Measurements from ENCODE around the gene CTNNA2. TPM values are rescaled to one million over a fixed set of nuclear protein-coding genes. Genes with fewer than 3 reads are reported as not detected.

CTNNA2 gene
- total RNA-seq, 4 donors from 2014 or later = 0.40 to 1.7 (median 1.5) TPM; not detected in 1

- no peak overlapping the region for H3K27ac ChIP-seq
- H3K9me3 ChIP-seq = no peaks in the 10 kb centered on the region
- no peaks in the 10 kb centered on the region for H3K36me3 ChIP-seq
- H3K4me3 ChIP-seq = no peak overlapping the region
- intact Hi-C loops (cut with DNase I; ENCODE audit: low total_unique reads) (no loop called here), in situ Hi-C loops (cut with MboI; ENCODE audit: low pct_ligation_motif_present in 1 of 4, low pct_unique_long_range_greater_than_20kb in 1 of 4, low sequenced_read_pairs in 3 of 4) (loop anchor here in 1 of 4 donors (25.0 kb wide), 1 partner anchor 453 kb away; no protein-coding TSS in a partner anchor)
- no peaks in the 10 kb centered on the region for H3K4me1 ChIP-seq
- 87 to 93% methylated on average over 3 to 5 of the region's 5 CpGs for WGBS, 2 donors (ENCODE audit: low coverage in 1 of 2)
- no peak for TF ChIP-seq POLR2AphosphoS5 (IDR thresholded peaks at IDR 0.05)
- TF ChIP-seq POLR2A (IDR thresholded peaks at IDR 0.05) = no peak
- TF ChIP-seq EP300 (IDR thresholded peaks at IDR 0.05; ENCODE audit: low read depth) = no peak
- TF ChIP-seq CTCF (IDR thresholded peaks at IDR 0.05) = no peak
- no peak for DNase-seq
- no peaks in the 10 kb centered on the region for H3K27me3 ChIP-seq
Observed at GRCh38 chr2:80059447-80059846, 546.6 kb downstream of the CTNNA2 start.

- no peaks in the 10 kb centered on the region for H3K27me3 ChIP-seq
- H3K4me1 ChIP-seq = no peaks in the 10 kb centered on the region
- in situ Hi-C loops (cut with MboI; ENCODE audit: low pct_ligation_motif_present in 1 of 4, low pct_unique_long_range_greater_than_20kb in 1 of 4, low sequenced_read_pairs in 3 of 4) = loop anchor here in 1 of 4 donors (25.0 kb wide), 1 partner anchor 450 kb away; no protein-coding TSS in a partner anchor
- TF ChIP-seq POLR2AphosphoS5 (IDR thresholded peaks at IDR 0.05) (no peak), CTCF (IDR thresholded peaks at IDR 0.05) (no peak), EP300 (IDR thresholded peaks at IDR 0.05; ENCODE audit: low read depth) (no peak)
- H3K4me3 ChIP-seq = no peak overlapping the region
- intact Hi-C loops (cut with DNase I; ENCODE audit: low total_unique reads) = no loop called here
- DNase-seq = no peak
- no peaks in the 10 kb centered on the region for H3K9me3 ChIP-seq
- no peak overlapping the region for H3K27ac ChIP-seq
- H3K36me3 ChIP-seq = no peaks in the 10 kb centered on the region
Observed at GRCh38 chr2:80061881-80062280, 549.0 kb downstream of the CTNNA2 start.

- no peak for DNase-seq
- Histone ChIP-seq H3K9me3 (no peaks in the 10 kb centered on the region), H3K4me1 (no peaks in the 10 kb centered on the region), H3K27me3 (no peaks in the 10 kb centered on the region), H3K27ac (no peak overlapping the region), H3K4me3 (no peak overlapping the region), H3K36me3 (no peaks in the 10 kb centered on the region)
- TF ChIP-seq EP300 (IDR thresholded peaks at IDR 0.05; ENCODE audit: low read depth) = no peak
- TF ChIP-seq POLR2AphosphoS5 (IDR thresholded peaks at IDR 0.05) = no peak
- TF ChIP-seq POLR2A (IDR thresholded peaks at IDR 0.05) = no peak
- no peak for TF ChIP-seq CTCF (IDR thresholded peaks at IDR 0.05)
- intact Hi-C loops (cut with DNase I; ENCODE audit: low total_unique reads) (no loop called here), in situ Hi-C loops (cut with MboI; ENCODE audit: low pct_ligation_motif_present in 1 of 4, low pct_unique_long_range_greater_than_20kb in 1 of 4, low sequenced_read_pairs in 3 of 4) (loop anchor here in 1 of 4 donors (25.0 kb wide), 1 partner anchor 450 kb away; no protein-coding TSS in a partner anchor)
Observed at GRCh38 chr2:80062298-80062697, 549.4 kb downstream of the CTNNA2 start.

GRCh38 chr2:80068038-80068731, 555.3 kb downstream of the CTNNA2 start:
- no peaks in the 10 kb centered on the region for H3K9me3 ChIP-seq
- intact Hi-C loops (cut with DNase I; ENCODE audit: low total_unique reads) = no loop called here
- in situ Hi-C loops (cut with MboI; ENCODE audit: low pct_ligation_motif_present in 1 of 4, low pct_unique_long_range_greater_than_20kb in 1 of 4, low sequenced_read_pairs in 3 of 4) = loop anchor here in 1 of 4 donors (25.0 kb wide), 1 partner anchor 444 kb away; no protein-coding TSS in a partner anchor
- 72 to 78% methylated on average over 4 of the region's 4 CpGs for WGBS, 2 donors (ENCODE audit: low coverage in 1 of 2)
- no peak for DNase-seq
- no peaks in the 10 kb centered on the region for H3K27me3 ChIP-seq
- TF ChIP-seq POLR2AphosphoS5 (IDR thresholded peaks at IDR 0.05) (no peak), CTCF (IDR thresholded peaks at IDR 0.05) (no peak), POLR2A (IDR thresholded peaks at IDR 0.05) (no peak), EP300 (IDR thresholded peaks at IDR 0.05; ENCODE audit: low read depth) (no peak)
- H3K4me1 ChIP-seq = no peaks in the 10 kb centered on the region
- no peaks in the 10 kb centered on the region for H3K36me3 ChIP-seq
- no peak overlapping the region for H3K27ac ChIP-seq
- H3K4me3 ChIP-seq = no peak overlapping the region

All from transverse colon (tissue), 4 donors.